GM19438 (cell line): ENCODE results near the gene TCF20.

ENCODE experiments used
- ATAC-seq: cut with Tn5 transposase; IDR thresholded peaks from one replicate; pipeline ENCODE4 v1.9.1; 2021; ENCODE audit warnings: low read depth; ENCODE audit not compliant: unreplicated experiment

Gene TCF20

DNA sequence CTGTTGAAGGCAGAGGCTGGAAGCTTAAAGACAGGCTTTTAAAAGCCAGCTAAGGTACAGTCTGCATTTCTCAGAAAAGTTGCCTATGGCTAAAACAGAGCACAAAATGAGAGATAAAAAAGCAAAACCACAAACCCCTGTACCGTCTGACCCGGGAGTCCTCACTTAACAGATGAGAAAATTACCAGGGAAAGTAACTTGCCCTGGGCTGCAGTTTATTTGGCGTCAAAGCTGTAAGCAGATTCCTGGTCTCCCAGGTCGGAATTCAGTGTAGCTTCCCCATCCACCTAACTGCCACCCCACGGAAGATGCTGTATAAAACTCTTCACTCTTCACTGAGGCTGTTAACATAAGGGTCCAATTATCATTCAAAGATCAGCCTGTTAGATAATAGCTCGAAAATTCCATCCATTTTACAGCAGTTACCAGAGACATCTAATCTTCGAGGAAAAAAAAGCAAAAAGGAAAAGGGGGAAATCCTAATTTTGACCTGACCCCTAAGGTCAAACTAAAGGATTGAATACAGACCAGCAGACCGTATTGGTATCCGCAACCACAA, 1.5 kb downstream of the TCF20 start:
- no peak for ATAC-seq

DNA sequence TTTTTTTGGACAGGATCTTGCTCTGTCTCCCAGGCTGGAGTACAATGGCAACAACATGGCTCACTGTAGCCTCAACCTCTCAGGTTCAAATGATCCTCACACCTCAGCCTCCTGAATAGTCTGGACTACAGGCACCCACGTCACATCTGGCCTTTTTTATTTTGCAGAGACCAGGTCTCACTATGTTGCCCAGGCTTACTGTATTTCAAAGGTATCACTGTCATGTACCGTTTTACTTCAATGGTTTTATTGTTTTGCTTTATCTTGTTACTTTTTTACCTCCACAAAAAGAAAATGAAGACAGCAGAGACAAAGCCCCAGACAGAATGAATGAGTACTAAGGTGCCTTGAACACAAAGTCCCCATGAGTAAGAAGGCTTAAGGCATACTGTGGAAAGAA, 5.1 kb downstream of the TCF20 start:
- ATAC-seq, result no peak

DNA sequence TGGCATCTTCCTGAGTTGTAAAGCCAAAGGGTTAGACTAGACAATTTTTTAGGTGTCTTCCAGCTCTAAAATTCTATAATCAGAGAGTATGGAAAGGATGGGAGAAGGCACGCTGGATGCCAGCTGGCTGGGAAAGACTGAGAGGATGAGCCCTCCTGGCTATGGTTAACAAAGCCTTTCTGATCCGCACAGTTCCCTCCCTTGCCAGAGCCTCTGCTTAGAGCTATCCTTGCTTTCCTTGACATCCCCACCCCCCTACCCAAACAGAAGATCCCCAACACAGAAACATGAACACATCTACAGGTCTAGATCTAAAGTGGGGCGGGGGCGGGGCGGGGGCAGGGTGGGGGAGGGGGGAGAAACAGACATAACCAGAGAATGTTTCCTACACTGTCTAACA, 6.5 kb downstream of the TCF20 start:
- no peak for ATAC-seq

GRCh38 chr22:42262964-42263363, 7.5 kb downstream of the TCF20 start:
- ATAC-seq, result no peak

DNA sequence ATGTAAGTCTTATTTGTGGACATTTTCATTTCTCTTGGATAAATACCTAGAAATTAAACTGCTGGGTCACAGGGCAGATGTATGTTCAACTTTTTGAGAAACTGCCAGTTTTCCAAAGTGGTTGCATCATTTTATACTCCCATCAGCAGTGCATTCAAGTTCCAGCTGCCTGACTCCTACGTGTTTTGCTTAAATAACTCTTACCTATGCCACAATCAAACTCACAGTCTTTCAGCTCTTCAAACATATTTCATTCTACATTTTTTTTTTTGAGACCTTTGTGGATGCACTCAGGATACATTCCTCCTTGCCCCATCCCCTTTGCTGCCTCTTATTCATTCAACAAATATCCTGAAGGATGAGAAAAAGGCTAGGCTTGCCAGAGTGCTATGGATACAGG, 9.2 kb downstream of the TCF20 start:
- ATAC-seq, result no peak

- no peak for ATAC-seq
Observed at GRCh38 chr22:42258126-42258525, 12.3 kb downstream of the TCF20 start.

GRCh38 chr22:42257386-42257785, 13.1 kb downstream of the TCF20 start:
- ATAC-seq, result no peak

GRCh38 chr22:42256930-42257329, 13.5 kb downstream of the TCF20 start:
- no peak for ATAC-seq

- ATAC-seq, result no peak
Observed at GRCh38 chr22:42256220-42256619, 14.2 kb downstream of the TCF20 start.

GRCh38 chr22:42249831-42250230, 20.6 kb downstream of the TCF20 start:
- no peak for ATAC-seq

- ATAC-seq, result no peak
Observed at GRCh38 chr22:42248995-42249394, 21.5 kb downstream of the TCF20 start.

GRCh38 chr22:42247596-42247995, 22.9 kb downstream of the TCF20 start:
- no peak for ATAC-seq

DNA sequence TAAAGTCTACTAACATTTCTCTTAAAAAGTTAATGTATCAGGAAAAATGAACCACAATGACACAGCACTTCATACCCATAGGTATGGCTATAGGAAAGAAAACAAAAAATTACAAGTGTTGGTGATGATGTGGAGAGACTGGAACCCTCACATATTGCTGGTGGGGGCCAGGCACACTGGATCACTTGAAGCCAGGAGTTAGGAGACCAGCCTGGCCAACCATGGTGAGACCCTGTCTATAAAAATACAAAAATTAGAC, 26.7 kb downstream of the TCF20 start:
- ATAC-seq, result no peak

GRCh38 chr22:42236848-42237247, 33.6 kb downstream of the TCF20 start:
- ATAC-seq, result no peak

DNA sequence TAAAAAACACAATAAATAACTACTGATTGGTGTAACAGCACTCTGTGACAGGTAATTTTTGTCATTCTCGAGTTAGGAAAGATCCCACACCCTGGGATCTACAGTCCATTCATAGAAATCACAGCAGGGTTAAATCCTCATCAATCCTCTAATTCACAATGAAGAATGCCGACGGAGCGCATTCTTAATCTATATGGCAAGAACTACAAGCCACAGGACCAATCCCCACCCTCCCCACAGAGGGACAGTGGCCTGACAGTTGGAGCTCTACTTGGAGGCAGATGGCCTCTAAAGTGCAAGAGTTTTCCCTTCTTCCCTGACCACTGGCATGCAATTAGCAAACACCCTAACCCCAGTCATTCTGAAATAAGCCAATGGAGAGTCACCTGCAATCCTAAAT, 34.2 kb downstream of the TCF20 start:
- no peak for ATAC-seq

DNA sequence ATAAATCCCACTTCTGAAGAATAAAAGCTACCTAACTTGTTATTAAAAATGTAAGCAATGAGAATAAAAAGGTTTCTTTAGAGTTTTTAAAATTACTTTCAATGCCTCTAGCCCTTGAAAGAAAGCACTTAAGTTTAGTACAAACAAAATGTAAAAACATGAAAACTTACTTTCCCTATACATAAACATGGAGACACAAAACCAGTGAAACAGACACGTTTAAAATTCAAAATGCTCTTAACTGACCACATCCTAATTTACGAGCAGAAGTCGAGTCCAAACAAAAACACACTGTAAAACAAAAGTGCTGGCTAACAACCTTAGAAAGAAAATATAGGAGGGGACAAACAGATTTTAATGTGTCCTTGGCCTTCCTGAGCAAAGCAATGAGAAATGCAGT, 36.6 kb downstream of the TCF20 start:
- ATAC-seq, result no peak

DNA sequence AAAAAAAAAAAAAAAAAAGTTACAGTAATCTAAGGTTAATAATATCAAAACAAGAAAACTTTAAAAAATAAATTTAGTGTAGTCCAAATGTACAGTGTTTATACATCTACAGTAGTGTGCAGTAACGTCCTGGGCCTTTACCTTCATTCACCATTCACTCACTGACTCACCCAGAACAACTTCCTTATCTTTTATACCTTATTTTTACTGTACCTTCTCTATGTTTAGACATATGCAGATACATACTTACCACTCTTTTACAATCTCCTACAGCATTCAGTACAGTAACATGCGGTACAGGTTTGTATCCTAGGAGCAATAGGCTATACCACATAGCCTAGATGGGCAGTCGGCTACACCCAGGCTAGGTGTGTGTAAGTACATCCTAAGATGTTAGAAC, 38.5 kb downstream of the TCF20 start:
- no peak for ATAC-seq

DNA sequence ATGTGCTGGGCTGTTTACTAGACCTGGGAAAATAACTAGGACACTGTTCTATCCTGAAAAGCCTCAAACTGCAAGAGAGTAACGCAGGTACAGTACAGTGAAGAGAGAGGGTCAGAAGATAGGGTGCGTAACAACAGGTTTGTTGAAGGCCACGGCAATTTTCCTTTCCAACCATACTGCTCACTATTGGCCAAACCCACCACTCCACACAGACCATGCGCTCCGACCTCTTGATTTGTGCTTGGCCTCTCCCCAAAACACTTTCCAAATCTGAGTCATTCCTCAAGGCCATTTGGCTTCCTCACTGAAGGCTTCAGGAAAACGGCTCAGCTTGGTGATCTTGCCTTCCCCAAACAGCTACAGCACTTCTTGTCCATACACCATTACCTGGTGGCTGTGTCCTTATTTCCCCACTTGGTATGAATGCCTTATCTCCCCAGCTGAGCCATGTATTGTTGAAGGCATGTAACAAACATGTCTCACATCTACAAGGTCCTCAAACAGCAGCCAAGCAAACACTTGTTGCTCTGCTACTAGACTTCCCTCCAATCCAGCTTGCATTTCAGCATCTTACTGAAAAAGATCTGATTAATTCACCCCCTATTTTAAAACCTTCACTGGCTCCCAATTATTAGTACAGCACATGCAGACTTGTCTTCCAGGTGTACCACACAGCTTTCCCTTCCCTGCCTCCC, 40.9 kb downstream of the TCF20 start:
- ATAC-seq, result no peak

DNA sequence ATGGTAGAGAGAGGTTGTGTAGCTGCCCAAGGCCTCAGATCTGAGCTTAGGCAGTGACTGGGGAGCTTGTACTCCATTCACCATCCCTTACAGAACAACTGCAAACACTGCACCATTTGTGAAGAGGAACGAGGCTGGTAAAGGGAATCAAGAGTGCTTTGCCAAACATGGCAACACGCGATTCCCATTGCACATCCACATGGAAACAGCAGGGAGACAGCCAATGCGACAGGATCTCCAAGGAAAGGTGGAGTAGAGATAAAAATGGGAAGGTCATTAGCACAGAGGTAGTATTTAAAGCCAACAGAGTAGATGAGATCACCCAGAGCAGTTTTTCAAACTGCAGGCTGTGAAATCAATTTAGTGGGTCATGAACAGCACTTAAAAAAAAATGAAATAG, 42.0 kb downstream of the TCF20 start:
- no peak for ATAC-seq

DNA sequence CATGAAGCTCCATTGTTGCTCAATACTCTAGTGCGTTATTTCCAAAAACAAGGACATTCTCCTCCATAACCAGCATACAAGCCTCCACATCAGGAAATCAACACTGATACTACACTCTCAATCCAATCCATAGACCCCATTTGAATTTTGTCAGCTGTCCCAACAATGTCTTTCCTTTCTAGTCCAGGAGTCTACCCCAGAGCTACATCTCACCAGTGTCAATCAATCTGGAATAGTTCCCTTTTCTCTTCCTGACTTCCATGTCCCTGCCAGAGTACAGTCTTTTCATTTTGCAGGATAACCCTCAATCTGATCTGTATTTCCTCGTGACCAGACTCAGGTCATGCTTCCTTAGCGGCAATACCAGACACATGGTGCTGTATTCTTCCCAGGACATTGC, 43.0 kb downstream of the TCF20 start:
- ATAC-seq, result no peak

GRCh38 chr22:42225841-42226240, 44.6 kb downstream of the TCF20 start:
- no peak for ATAC-seq

DNA sequence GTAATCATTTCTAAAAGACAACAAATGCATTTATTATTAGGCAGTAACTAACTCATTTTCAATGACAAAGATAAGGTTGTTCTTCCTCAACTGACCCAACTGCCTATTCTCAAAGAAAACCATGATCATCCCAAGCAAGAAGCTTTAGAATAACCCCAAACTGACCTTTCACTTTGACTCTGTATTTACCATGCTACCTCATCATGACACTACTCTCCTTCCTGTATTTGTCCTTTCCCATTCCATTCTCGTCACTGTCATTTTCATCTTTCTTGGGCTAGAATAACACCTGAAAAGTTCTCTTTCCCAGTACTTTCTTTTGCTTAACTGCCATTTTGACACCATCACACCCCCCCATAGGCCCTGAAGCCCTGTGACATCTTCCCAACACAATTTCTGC, 48.3 kb downstream of the TCF20 start:
- no peak for ATAC-seq
